ENCODE data around the gene SSTR5. TPM values are rescaled to one million over a fixed set of nuclear protein-coding genes. Genes with fewer than 3 reads are reported as not detected.
A peak's percentile ranks its signal among the peaks of the same experiment; 100 is the strongest.

SSTR5 gene
- total RNA-seq, 3 donors from 2014 or later (not counting 1 experiment from before 2014, with no cell fraction given) = not detected

- no peaks in the 10 kb centered on the region for H3K9me3 ChIP-seq (ENCODE audit: control insufficient read depth, insufficient read depth, low read length)
- no peaks in the 10 kb centered on the region for H3K36me3 Mint-ChIP-seq
- H3K27ac Mint-ChIP-seq = no peak overlapping the region
- no peaks in the 10 kb centered on the region for H3K27me3 Mint-ChIP-seq (ENCODE audit: low read depth in 2 of 2)
- no peak overlapping the region for H3K27ac ChIP-seq (ENCODE audit: low read length)
- TF ChIP-seq CTCF (IDR thresholded peaks at IDR 0.05) = no peak
- H3K9me3 Mint-ChIP-seq = no peaks in the 10 kb centered on the region
- H3K4me3 Mint-ChIP-seq = no peak overlapping the region
- intact Hi-C loops (cut with micrococcal nuclease) = no loop called here
- no peak for ATAC-seq
- no peaks in the 10 kb centered on the region for H3K4me1 Mint-ChIP-seq
- H3K4me1 ChIP-seq (ENCODE audit: control insufficient read depth, insufficient read depth, low read length) = peaks cover 6% of the 10 kb centered on the region
- WGBS (ENCODE audit: insufficient coverage) = 65% methylated on average over 20 of the region's 26 CpGs
- DNase-seq = no peak
- no peaks in the 10 kb centered on the region for H3K36me3 ChIP-seq (ENCODE audit: control insufficient read depth, insufficient read depth, low read length)
- H3K4me3 ChIP-seq (ENCODE audit: low read length) = no peak overlapping the region
- peaks cover 8% of the 10 kb centered on the region for H3K27me3 ChIP-seq (ENCODE audit: control insufficient read depth, insufficient read depth, low read length)
Measured at GRCh38 chr16:1102333-1102700, 29.8 kb downstream of the SSTR5 start.

- no peaks in the 10 kb centered on the region for H3K4me1 Mint-ChIP-seq
- no peak overlapping the region for H3K4me3 Mint-ChIP-seq
- intact Hi-C loops (cut with micrococcal nuclease) = no loop called here
- Histone ChIP-seq H3K4me3 (ENCODE audit: low read length) (no peak overlapping the region), H3K27ac (ENCODE audit: low read length) (no peak overlapping the region), H3K36me3 (ENCODE audit: control insufficient read depth, insufficient read depth, low read length) (no peaks in the 10 kb centered on the region), H3K9me3 (ENCODE audit: control insufficient read depth, insufficient read depth, low read length) (no peaks in the 10 kb centered on the region), H3K27me3 (ENCODE audit: control insufficient read depth, insufficient read depth, low read length) (peaks cover 8% of the 10 kb centered on the region), H3K4me1 (ENCODE audit: control insufficient read depth, insufficient read depth, low read length) (peaks cover 6% of the 10 kb centered on the region)
- H3K36me3 Mint-ChIP-seq = no peaks in the 10 kb centered on the region
- 5% methylated on average over 60 of the region's 61 CpGs for WGBS (ENCODE audit: insufficient coverage)
- ATAC-seq (peak; percentile 79 to 96 (median 93)), DNase-seq (peak; percentile 77 to 80)
- H3K27me3 Mint-ChIP-seq (ENCODE audit: low read depth in 2 of 2) = no peaks in the 10 kb centered on the region
- no peak overlapping the region for H3K27ac Mint-ChIP-seq
- TF ChIP-seq CTCF (IDR thresholded peaks at IDR 0.05) = peak; percentile 54
- no peaks in the 10 kb centered on the region for H3K9me3 Mint-ChIP-seq
Measured at GRCh38 chr16:1102921-1103635, 30.5 kb downstream of the SSTR5 start.

- Mint-ChIP-seq H3K27ac (no peak overlapping the region), H3K4me3 (no peak overlapping the region), H3K36me3 (no peaks in the 10 kb centered on the region), H3K9me3 (no peaks in the 10 kb centered on the region), H3K4me1 (no peaks in the 10 kb centered on the region), H3K27me3 (ENCODE audit: low read depth in 2 of 2) (no peaks in the 10 kb centered on the region)
- H3K27me3 ChIP-seq (ENCODE audit: control insufficient read depth, insufficient read depth, low read length) = peaks cover 8% of the 10 kb centered on the region
- H3K36me3 ChIP-seq (ENCODE audit: control insufficient read depth, insufficient read depth, low read length) = no peaks in the 10 kb centered on the region
- WGBS (ENCODE audit: insufficient coverage) = 29% methylated on average over 11 of the region's 11 CpGs
- H3K4me3 ChIP-seq (ENCODE audit: low read length) = no peak overlapping the region
- intact Hi-C loops (cut with micrococcal nuclease) = no loop called here
- DNase-seq = no peak
- H3K27ac ChIP-seq (ENCODE audit: low read length) = no peak overlapping the region
- H3K9me3 ChIP-seq (ENCODE audit: control insufficient read depth, insufficient read depth, low read length) = no peaks in the 10 kb centered on the region
- no peak for ATAC-seq
- no peak for TF ChIP-seq CTCF (IDR thresholded peaks at IDR 0.05)
- H3K4me1 ChIP-seq (ENCODE audit: control insufficient read depth, insufficient read depth, low read length) = peaks cover 6% of the 10 kb centered on the region
Measured at GRCh38 chr16:1103636-1103980, 31.1 kb downstream of the SSTR5 start.

All from natural killer cell (primary cell).